Activated CD8-positive, alpha-beta memory T cell treated with anti-CD3 and anti-CD28 coated beads, Interleukin-2, amount 50 U/mL, for 24 hours (primary cell): ENCODE results near the gene GSTM3.
"Not testable (repeated sequence)": the region's sequence is repeated elsewhere in the genome, so short reads cannot be mapped to it uniquely, and the experiment has no call there.

Source experiments
- DNase-seq: peaks from one replicate; pipeline ENCODE4 v3.0.0-alpha.2; 2020; ENCODE audit errors: extremely low read depth

Gene GSTM3

DNA sequence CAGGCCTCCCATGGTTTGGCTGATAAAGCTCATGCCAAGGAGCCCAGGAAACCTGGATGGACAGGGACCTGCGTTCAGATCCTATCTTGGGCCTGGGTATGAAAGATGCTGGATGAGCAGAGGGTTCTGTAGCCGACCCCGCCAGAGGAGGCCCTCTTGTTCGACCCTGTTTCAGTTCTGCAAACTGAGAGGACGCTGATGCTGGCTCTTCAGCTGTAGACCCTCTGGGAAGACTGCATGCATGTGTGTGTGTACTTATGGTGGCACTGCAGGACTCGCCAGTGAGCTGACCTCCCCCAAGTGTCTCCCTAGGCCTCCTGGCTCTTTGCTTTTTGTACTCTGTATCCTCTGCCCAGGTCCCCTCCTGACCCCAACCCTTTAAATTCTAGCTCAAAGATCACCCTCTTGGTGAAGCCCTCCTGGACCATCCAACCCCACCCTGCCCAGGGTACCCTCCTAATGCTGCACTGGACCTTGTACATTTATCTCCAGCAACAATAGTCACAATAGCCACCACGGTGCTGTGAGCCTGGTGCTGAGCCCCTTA, 21.3 kb upstream of the GSTM3 start:
- DNase-seq, result no peak

DNA sequence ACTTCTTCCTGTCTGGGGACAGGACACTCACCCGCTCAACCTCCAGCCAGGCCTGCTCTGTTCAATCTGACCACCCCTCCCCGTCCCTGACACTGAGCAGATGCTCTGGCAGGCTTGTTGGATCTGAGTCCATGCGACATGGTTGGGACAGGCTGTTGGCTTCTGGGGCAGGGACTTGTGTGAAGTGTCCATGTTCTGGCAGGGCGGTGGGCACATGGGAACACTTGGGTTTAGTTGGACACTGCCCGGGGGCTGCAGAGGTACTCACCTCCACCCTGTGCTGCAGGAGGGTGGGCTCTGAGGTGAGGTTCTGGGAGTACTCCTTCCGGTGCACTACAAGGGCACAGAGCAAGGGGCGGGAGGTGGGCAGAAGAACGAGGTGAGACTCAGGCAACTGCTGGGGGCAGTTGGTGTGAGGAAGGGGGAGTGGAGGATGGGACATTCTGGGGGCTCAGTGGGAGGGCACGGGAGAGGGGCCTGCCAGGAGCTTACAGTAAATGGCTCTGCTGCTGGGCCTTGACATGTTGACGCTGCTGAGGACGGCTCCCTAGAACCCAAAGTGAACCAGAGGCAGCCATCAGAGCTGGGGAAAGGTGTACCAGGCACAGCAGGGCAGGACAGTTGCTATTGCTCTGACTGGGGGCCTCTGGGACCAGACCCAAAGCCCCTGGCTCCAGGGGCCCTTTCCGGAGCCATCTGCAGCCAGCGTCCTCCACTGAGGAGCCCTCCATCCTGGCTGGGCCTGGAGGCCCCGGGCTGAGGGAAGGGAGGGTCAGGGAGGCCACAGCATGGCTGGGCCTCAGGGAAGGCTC, 20.6 kb upstream of the GSTM3 start:
- DNase-seq, result no peak

DNA sequence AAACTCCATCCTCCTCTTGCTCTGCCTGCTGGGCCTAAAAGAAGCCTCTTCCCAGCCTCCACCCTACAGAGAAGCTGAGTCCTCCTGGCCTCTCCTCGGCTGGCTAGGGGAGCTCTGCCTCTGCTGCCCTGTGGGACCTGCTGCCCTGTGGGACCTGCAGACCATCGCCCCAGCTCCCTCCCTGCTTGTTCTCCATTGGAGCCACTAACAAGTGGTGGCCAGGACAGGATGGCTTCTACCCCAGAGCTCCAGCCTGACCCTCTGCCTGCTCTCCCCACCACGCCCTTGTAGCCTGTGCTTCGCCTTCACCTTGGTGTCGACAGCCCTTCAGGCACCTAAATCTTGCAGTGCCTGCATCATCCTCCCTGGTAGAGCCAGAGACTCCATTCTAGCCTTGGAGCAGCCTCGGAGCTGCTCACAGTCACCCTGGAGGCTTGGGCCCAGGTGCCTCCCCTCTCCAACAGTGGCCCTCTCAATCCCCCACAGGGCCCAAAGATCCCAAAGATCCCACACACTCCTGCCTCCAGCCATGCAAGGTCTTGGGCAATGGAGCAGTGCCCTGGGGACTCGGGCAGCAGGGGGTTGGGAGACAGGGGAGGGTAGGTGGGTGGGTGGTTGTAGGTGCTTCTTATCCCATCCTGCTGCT, 19.9 kb upstream of the GSTM3 start:
- DNase-seq, result no peak

DNA sequence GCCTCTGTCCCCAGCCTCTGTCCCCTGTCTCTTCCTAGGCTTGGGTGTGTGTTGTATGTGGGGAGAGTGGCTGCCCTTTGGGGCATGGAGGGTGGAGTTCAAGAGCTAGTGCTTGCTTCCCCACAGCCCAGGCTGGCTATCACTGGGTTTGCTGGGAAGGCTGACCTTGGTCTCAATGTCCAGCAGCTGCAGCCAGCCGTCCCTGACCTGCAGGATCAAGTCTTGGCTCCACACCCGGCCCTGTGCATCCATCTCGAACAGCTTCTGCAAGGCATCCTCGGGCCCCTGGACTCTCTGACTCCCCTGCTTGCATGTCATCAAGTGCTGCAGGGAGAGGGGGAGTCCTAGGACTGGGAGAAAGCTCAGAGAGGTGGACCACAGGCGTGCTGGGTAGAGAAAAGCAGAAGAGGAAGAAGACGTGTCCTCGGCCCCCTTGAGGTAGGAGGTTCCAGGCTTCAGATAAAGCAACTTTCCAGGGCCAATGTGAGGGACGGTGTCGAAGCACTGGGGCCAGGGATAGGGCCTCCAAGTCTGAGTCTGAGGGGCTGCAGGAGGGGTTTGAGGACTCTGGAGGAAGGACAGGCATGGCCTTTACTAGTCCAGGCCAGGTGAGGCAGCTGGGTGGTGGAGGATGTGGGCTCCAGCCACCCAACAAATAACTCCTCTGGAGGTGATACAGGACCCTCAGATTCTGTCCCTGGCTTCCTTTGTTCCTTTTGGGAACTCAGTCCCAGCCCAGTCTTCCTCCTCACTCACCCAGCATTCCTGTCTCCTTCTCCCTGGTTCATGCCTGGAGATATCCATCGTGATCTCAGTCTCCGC, 18.9 kb upstream of the GSTM3 start:
- no peak for DNase-seq

DNA sequence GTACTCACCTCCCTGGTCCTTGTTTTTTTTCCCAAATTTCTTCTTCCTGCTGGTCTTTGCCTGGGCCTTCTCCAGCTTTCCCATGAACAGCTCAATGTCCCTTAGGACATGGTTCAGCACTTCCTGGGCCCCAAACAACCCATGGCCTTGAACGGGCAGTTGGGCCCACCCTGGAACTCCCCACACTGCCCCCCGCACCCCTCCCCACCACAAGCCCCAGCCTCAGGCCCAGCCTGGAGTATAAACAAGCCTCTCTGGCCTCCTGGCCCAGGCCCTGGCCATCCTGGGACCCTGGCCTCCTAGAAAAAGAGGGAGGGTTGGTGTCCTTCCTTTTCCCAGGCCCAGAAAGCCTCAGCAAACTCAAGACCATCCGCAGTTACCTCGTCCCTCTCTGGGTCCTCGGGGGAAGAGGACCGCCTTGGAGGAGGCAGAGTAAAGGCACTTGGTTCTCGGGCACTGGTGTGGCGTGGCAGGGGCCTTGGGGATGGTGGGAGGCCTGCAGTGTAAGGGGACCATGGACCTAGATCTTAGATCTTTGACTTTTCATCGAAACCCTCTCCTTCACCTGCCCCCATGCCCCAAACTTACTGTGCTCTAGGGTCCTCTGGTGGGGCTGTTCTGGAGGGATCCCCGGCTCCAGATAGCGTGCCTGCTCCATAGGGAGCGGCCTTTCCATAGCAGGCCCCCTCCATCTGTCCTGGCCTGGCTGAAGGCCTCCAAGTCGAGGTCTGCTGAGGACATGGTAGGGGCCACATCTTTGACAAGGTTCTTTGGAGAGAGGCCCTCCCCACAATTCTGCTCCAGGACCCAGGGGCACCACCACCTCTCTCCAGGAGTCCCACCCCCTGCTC, 17.3 kb upstream of the GSTM3 start:
- DNase-seq, result no peak

DNA sequence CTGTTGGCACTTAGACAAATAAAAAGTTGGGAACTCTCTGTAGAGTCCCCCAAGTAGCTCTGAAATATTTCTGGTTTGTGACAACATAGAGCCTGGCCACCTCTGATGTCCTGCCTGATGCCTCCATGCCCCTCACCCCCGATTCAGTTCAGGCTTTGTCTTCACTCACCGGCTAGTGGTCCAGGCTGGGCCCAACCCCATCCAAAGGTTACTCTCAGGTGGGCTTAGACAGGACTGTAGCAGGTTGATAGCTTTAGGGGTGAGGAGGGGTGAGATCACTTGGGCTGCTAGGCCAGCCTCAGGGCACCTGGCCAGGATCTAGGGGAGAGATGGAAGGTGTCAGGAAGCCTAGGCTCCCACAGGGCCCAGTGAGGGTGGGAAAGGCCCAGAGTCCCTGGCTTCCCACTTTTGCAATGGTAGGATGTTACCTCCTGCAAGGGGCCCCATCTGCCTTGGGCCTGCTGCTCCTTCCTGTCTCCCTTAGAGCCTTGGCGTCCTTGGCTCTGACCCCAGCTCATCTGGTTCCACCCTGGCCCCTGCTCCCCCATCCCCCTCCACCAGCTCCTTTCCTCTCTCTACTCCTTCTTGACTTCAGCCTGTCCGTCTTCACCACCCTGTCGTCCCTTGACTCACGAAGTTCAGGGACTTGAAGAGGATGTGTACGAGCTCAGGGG, 16.1 kb upstream of the GSTM3 start:
- no peak for DNase-seq

DNA sequence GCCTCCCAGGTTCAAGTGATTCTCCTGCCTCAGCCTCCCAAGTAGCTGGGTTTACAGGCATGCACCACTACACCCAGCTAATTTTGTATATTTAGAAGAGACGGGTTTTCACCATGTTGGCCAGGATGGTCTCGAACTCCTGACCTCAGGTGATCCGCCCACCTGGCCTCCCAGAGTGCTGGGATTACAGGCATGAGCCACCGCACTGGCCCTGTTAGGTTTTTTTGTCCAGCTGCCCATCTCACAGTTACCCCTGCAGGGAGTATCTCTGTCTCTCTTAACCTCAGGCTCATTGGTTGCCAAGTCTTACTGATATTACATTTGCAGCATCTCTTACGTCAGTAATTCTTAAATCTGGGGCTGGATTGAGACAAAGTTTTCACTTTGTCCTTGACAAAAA, 15.5 kb upstream of the GSTM3 start:
- not testable (repeated sequence) for DNase-seq

DNA sequence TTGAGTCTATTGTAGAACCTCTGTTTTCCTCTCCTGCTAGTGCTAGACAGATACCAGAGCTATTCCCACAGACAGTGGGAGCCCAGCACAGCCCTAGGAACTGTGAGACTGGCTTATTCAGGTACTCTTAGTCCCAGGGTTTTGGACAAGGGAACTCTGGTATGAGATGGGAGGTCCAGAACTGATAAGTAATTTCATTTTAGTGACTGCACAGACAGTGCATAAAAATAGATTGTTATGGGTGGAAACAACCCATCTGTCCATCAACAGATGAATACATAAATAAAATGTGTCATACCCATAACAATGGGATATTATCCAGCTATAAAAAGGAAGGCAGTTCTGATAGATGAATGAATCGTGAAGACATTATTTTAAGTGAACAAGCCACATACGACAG, 13.9 kb upstream of the GSTM3 start:
- DNase-seq, result no peak

DNA sequence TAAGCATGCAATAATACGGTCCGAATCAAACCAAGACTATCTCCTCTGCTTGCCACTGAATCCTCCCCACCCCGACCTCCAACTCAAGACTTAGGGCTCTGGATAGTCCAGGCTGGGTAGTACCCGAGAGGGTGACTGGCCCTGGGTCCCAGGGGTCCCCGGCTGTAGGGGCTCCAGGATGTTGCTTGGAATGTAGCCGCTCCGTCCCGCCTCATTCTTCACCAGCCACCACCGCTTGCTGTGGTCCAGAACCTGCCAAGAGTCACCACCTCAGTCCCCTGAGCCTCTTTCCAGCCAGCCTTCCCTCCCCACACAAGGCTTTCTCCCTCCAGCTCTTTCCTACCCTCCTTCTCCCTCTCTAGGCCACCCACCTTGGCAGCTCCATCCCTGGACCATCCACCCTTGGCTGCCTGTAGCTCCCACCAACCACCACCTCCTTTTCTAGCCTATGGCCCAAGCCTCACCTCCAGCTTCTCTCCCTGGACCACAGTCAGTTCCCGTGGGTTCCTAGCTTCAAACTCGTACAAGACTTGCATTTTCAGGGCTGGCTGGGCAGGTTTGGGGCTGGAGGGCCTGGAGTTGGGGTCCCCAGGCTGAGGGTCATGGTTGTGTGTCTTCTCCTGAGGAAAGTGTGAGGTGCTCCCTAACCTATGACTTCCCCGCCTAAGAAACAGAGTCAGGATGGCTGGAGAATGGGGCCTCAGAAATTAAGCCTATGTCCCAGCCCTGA, 10.9 kb upstream of the GSTM3 start:
- DNase-seq, result no peak

DNA sequence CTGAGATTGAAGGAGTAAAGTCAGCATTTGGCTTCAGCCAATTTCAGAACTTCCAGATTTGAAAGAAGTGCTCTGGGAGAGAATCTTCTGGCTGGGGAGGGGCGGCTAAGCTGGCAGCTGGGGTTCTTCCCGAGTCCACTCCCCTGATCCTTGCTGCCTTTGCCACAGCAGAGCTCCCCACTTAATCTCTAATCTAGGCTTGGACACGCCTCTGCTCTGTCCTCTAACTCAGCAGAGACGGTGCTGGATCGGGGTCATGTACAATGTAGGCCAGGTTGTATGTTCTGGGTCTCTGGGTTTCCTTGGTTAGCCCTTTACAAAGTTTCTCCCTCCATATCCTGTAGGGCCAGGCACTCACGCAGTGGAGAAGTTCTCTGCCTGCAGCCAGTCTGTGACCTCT, 10.1 kb upstream of the GSTM3 start:
- no peak for DNase-seq

DNA sequence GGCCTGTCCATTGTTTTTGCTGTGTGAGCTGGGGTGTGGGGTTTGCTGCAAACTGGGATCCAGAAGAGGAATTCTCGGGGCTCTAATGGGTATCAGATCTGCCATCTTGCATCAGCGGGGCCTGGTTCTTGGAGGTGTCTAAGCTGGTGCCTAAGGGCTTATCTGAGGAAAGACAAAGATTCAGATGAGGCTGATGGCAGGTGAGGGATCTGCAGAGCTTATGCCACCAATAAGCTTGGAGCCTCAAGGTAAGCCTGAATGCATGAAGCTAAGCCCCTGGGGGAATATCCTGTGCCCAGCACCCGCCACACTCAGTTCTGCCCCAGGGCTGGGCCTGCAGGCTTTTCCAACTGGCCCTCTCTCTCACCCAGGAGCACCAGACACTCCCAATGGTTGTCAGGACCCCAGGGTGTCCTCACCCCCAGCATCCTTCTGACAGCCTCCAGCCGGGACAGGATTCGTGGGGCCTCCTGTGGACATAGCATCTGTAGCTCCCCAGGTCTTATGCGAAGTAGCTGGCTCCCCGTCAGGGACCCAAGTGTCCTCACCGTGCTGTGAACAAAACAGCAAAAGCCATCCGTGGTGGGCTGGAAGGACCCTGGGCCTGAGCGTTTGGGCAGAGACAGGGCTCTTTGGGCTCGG, 9.5 kb upstream of the GSTM3 start:
- DNase-seq, result no peak

DNA sequence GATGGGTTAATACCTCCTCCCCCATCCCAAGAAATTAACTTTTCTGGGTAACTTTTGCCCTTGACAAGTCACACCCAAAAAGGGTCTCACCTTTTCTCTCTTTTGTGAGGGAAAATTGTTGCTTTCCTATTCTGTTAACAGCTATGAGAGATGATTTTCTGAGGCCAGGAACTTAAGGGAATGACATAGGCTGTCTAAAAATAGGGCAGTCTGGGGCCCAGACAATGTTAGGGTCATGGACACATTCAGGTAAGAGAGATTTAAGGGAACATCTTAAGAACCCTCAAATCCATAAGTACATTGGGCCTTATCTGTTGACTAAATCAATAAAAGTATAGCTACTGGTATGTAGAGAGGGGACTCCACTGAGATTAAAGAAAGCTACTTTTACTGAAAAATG, 8.4 kb upstream of the GSTM3 start:
- DNase-seq, result no peak

DNA sequence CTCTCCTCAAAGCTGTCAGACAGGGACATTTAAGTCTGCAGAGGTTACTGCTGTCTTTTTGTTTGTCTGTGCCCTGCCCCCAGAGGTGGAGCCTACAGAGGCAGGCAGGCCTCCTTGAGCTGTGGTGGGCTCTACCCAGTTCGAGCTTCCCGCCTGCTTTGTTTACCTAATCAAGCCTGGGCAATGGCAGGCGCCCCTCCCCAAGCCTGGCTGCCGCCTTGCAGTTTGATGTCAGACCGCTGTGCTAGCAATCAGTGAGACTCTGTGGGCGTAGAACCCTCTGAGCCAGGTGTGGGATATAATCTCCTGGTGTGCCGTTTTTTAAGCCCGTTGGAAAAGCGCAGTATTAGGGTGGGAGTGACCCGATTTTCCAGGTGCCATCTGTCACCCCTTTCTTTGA, 7.5 kb upstream of the GSTM3 start:
- DNase-seq, result not testable (repeated sequence)

DNA sequence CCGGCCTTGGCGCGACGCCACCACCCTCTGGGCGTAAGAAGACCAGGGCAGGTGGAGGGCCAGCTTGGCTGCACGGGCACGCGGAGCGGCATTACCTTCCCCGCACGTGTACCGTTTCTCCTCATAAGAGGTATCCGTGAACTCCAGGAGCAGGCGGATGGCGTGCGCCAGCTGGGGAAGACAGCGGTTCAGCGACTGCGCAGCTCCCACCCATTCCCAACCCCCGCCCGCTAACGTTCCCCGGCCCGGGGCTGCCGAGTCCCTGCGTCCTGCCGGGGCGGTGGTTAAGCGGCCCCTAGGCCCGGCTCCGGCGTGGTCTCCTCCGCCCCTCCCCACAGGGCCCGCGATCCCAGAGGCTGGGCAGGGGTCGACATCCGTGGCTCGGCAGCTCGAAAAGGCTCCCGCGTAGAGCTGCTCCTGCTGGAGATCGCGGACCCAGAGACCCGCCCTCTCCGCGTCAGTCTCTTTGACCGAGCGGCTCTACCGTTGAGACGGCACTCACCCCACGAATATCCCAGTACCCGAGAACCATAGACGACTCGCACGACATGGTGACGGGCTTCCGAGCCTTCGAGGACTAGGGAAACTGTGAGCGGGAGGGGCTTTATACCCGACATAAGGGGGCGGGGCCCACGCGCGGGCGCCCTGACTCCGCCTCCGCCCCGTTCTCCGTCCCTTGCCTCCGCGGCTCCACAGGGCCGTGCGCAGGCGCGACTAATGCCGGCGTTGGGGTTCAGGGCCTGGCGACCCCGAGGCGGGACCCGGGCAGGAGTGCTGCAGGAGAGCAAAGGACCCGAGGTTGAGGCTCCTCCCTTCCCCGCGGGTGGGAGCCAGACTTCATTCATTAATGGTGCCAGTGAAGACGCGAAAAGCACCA, 862 bp downstream of the GSTM3 start:
- DNase-seq, result peak; percentile 36

DNA sequence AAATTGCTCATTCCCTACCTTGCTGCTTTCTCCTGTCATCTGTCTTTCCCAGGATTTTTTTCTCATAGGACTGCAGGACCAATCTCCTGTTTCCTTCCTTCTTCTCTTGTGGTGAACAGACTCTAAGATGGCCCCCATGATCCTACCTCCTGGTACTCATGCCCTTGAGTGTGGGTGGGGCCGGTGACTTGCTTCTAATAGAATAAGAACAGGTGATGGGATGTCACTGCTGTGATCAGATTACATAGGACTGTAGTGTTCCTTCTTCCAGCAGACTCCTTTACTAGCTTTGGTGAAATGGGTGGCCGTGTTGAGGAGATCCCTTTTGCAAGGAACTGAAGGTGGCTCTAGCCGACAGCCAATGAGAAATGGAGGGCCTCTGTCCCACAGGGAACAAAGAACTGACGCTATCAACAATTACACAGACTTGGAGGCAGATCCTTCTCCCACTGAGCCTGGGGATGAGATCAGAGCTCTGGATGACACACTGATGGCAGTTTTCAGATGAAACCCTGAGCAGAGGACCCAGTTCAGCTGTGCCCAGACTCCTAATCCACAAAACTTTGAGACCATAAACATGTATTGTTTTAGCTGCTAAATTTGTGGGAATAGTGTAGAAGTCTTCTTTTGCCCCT, 7.5 kb downstream of the GSTM3 start:
- no peak for DNase-seq

DNA sequence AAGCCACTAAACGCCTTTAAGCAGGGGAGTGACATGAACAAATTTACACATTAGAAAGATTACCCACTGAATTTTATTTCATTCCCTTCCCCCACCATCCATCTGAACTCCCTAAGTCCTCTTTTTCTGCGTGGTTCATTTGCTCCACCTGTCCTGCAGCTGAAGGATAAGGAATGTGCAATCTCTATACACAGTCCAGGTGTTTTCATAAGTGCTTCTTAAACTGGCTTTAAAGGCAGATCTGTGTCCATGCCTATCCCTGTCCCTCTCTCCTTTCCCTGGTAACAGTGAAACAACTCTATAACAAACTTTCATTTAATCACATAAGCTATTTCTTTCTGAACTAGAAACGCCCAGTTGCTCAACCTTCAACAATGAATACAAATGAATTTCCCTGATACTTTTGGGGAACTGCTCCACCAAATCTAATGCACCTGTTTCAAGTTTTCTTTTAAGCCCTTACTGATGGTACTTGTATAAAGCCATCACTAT, 8.4 kb downstream of the GSTM3 start:
- DNase-seq, result no peak

DNA sequence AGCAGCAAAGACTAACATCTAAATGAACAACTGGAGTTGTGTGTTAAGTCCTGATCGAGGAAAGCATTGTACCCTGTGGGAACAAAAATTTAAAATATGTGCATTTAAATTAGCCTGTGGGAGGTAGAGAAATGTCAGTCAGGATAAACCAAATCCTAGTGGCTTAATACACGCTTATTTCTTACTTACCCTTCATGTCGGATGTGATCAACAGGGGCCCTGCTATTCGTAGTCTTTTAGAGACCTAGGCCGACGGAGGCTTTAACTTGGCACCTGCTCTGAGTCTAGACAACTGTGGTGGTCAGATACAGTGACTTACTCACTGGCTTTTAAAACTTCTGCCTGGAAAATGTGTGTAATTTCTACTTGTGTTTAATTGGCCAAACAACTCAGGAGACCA, 10.2 kb downstream of the GSTM3 start:
- DNase-seq, result no peak

DNA sequence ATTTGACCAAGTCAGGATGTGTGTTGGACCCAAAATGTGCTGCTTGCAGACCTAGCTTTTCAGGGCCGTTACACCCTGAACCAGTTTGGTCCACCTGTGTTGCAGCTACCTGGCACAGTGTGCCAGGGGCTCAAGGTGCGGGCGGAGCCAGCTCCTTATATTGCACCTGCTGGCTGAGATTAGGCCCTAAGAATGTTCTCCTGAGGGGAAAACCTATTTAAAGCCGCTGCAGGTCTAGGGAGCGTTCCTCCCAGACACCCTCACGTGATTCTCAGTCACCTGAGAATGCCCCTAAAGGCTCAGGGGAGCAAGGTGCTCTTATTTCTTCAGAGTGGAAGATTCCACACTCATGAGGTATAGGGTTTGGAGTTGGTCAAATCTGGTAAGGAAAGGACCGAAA, 12.0 kb downstream of the GSTM3 start:
- DNase-seq, result no peak
